Calu3 (cell line): ENCODE measurements around the gene BCOR. TPM values are rescaled to one million over a fixed set of nuclear protein-coding genes. Genes with fewer than 3 reads are reported as not detected.

Experiments used
- BruUV-seq: library from RNA; stranded (reverse); fragments of 400-500 nt; replicated peaks from 2 replicates; lab custom pipeline; 2021; lab: Mats Ljungman, UMichigan
- CTCF ChIA-PET: fragments of 300-600 bp; sonication (Branson Sonifier 250); formaldehyde crosslinking; loops from one replicate; lab custom pipeline; 2022; ENCODE audit warnings: antibody characterized with exemption; lab: Charles Lee
- DNase-seq: peaks from one replicate; pipeline ENCODE4 v3.0.0; 2022
- H3K27ac Mint-ChIP-seq: one replicate; pipeline ENCODE4 v1.8.0; 2022; ENCODE audit warnings: mixed read lengths; ENCODE audit not compliant: unreplicated experiment
- H3K27me3 Mint-ChIP-seq: one replicate; pipeline ENCODE4 v1.8.0; 2022; ENCODE audit warnings: mixed read lengths; ENCODE audit not compliant: unreplicated experiment
- H3K36me3 Mint-ChIP-seq: one replicate; pipeline ENCODE4 v1.8.0; 2022; ENCODE audit warnings: mild to moderate bottlenecking, moderate library complexity, mixed read lengths; ENCODE audit not compliant: insufficient read depth, unreplicated experiment
- H3K4me1 Mint-ChIP-seq: one replicate; pipeline ENCODE4 v1.8.0; 2022; ENCODE audit warnings: mild to moderate bottlenecking, low read depth, mixed read lengths; ENCODE audit not compliant: unreplicated experiment
- H3K4me3 Mint-ChIP-seq: one replicate; pipeline ENCODE4 v1.8.0; 2022; ENCODE audit warnings: mild to moderate bottlenecking, low read depth, moderate library complexity, mixed read lengths; ENCODE audit not compliant: unreplicated experiment
- H3K9me3 Mint-ChIP-seq: one replicate; pipeline ENCODE4 v1.8.0; 2022; ENCODE audit warnings: low read depth, mixed read lengths; ENCODE audit not compliant: unreplicated experiment
- CTCF ChIP-seq: fragments of 200-600 bp; IDR thresholded peaks from one replicate; pipeline ENCODE4 v1.8.0; 2022; ENCODE audit warnings: antibody characterized with exemption; ENCODE audit not compliant: unreplicated experiment
- intact Hi-C: fragments of 100-400 bp; cut with micrococcal nuclease; formaldehyde crosslinking; loops from one replicate; pipeline ENCODE4 v1.10.0; 2022; ENCODE audit not compliant: unreplicated experiment
- total RNA-seq: library from RNA; stranded (reverse); gene quantifications from 2 replicates; pipeline ENCODE4 v1.2.3, GENCODE V29; 2022

The BCOR gene
- total RNA-seq, 1 experiment from 2014 or later: 21.1 TPM

GRCh38 chrX:40102393-40103381 lies 4.9 kb upstream of the BCOR start:
- no peaks in the 10 kb centered on the region for H3K27me3 Mint-ChIP-seq
- H3K36me3 Mint-ChIP-seq: peaks cover 46% of the 10 kb centered on the region
- no peak overlapping the region for H3K27ac Mint-ChIP-seq
- BruUV-seq: no TSS peak
- CTCF ChIA-PET: no interaction called here
- intact Hi-C loops: loop anchor here (10.0 kb wide), 1 partner anchor 52 kb away; no protein-coding TSS in a partner anchor
- no peak overlapping the region for H3K4me3 Mint-ChIP-seq
- DNase-seq: no peak
- TF ChIP-seq CTCF: no peak
- no peaks in the 10 kb centered on the region for H3K4me1 Mint-ChIP-seq
- H3K9me3 Mint-ChIP-seq: no peaks in the 10 kb centered on the region

GRCh38 chrX:40101430-40101802 lies 3.7 kb upstream of the BCOR start:
- H3K27ac Mint-ChIP-seq: no peak overlapping the region
- BruUV-seq: no TSS peak
- DNase-seq: no peak
- intact Hi-C loops: loop anchor here (10.0 kb wide), 1 partner anchor 53 kb away; no protein-coding TSS in a partner anchor
- H3K27me3 Mint-ChIP-seq: no peaks in the 10 kb centered on the region
- H3K4me1 Mint-ChIP-seq: no peaks in the 10 kb centered on the region
- no peak overlapping the region for H3K4me3 Mint-ChIP-seq
- H3K9me3 Mint-ChIP-seq: no peaks in the 10 kb centered on the region
- CTCF ChIA-PET: interaction anchor here (0.7 kb wide), 1 partner anchor 12 kb away, joined by 3 read pairs; no protein-coding TSS in a partner anchor
- peaks cover 48% of the 10 kb centered on the region for H3K36me3 Mint-ChIP-seq
- no peak for TF ChIP-seq CTCF

- Mint-ChIP-seq H3K27me3 (no peaks in the 10 kb centered on the region), H3K4me3 (peak overlapping the region; percentile 54), H3K27ac (no peak overlapping the region), H3K4me1 (no peaks in the 10 kb centered on the region), H3K9me3 (no peaks in the 10 kb centered on the region), H3K36me3 (peaks cover 48% of the 10 kb centered on the region)
- no TSS peak for BruUV-seq
- no peak for TF ChIP-seq CTCF
- CTCF ChIA-PET: interaction anchor here (0.7 kb wide), 1 partner anchor 11 kb away, joined by 3 read pairs; no protein-coding TSS in a partner anchor
- no peak for DNase-seq
- intact Hi-C loops: loop anchor here (10.0 kb wide), 1 partner anchor 54 kb away; no protein-coding TSS in a partner anchor
Observed at GRCh38 chrX:40100537-40101429, 3.0 kb upstream of the BCOR start.

GRCh38 chrX:40100141-40100536 lies 2.4 kb upstream of the BCOR start:
- CTCF ChIA-PET: no interaction called here
- peak; percentile 39 for DNase-seq
- Mint-ChIP-seq H3K9me3 (no peaks in the 10 kb centered on the region), H3K4me1 (peaks cover under 1% of the 10 kb centered on the region), H3K27me3 (no peaks in the 10 kb centered on the region), H3K36me3 (peaks cover 50% of the 10 kb centered on the region), H3K4me3 (peak overlapping the region; percentile 54), H3K27ac (no peak overlapping the region)
- intact Hi-C loops: loop anchor here (10.0 kb wide), 1 partner anchor 55 kb away; no protein-coding TSS in a partner anchor
- TF ChIP-seq CTCF: no peak
- BruUV-seq: no TSS peak
